Activated B cell treated with CpG ODN at 0.5 μM for 24 hours (primary cell): ENCODE measurements around the gene EMC8. TPM values are rescaled to one million over a fixed set of nuclear protein-coding genes. Genes with fewer than 3 reads are reported as not detected.

ENCODE experiments used
- ATAC-seq: fragments of 200-7000 bp; cut with Tn5 transposase; one replicate; pipeline ENCODE4 v1.10.0; 2021; ENCODE audit warnings: low read depth, mild to moderate bottlenecking, moderate library complexity
- CTCF ChIA-PET: fragments of 350-600 bp; sonication (Branson Sonifier 250); formaldehyde crosslinking; loops from one replicate; lab custom pipeline; 2021; ENCODE audit warnings: antibody characterized with exemption; lab: Charles Lee
- POLR2A ChIA-PET: fragments of 350-600 bp; sonication (Branson Sonifier 250); formaldehyde crosslinking; loops from one replicate; lab custom pipeline; 2021; ENCODE audit warnings: antibody characterized with exemption; lab: Charles Lee
- DNase-seq: peaks from one replicate; pipeline ENCODE4 v3.0.0; 2022
- H3K27ac Mint-ChIP-seq: one replicate; pipeline ENCODE4 v1.8.0; 2020; ENCODE audit warnings: mixed read lengths
- H3K27me3 Mint-ChIP-seq: one replicate; pipeline ENCODE4 v1.8.0; 2021; ENCODE audit warnings: mixed read lengths
- H3K36me3 Mint-ChIP-seq: one replicate; pipeline ENCODE4 v1.8.0; 2021; ENCODE audit warnings: low read depth, mixed read lengths
- H3K4me1 Mint-ChIP-seq: one replicate; pipeline ENCODE4 v1.8.0; 2021; ENCODE audit warnings: mixed read lengths
- H3K4me3 Mint-ChIP-seq: one replicate; pipeline ENCODE4 v1.8.0; 2020; ENCODE audit warnings: mild to moderate bottlenecking, mixed read lengths
- H3K9me3 Mint-ChIP-seq: one replicate; pipeline ENCODE4 v1.8.0; 2020; ENCODE audit warnings: mixed read lengths
- intact Hi-C: fragments of 100-400 bp; cut with micrococcal nuclease; formaldehyde crosslinking; loops from one replicate; pipeline ENCODE4 v1.15.1; 2024
- total RNA-seq: library from RNA; stranded (reverse); gene quantifications from 2 replicates; pipeline ENCODE4 v1.2.3, GENCODE V29; 2022
- TF ChIP-seq, protein P1 (sequence below): fragments of 200-600 bp; IDR thresholded peaks from one replicate; pipeline ENCODE4 v1.8.0; 2022; ENCODE audit warnings: antibody characterized with exemption, mild to moderate bottlenecking

Gene EMC8
- total RNA-seq, 1 donor from 2014 or later = 27.8 TPM

DNA sequence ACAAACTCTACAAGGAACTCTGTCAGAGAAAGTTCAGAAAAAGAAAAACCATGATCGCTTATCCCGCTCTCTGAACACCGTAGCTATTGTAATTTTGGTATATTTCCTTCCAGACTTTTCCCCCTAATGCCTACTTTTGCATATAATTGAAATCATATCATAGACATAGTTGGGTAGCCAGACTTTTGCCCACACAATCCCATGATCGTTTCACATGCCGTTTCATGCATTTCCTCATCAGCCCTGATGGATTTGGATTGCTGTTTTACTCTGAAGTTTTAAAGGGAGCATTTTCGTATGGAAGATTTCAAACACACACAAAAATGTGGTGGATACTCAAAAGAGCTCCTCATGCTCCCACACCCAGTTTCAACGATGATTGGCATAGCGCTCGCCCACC is 31.5 kb upstream of the EMC8 start:
- Mint-ChIP-seq H3K27me3 (no peaks in the 10 kb centered on the region), H3K27ac (peak overlapping the region; percentile 38), H3K9me3 (peaks cover 4% of the 10 kb centered on the region), H3K4me1 (peaks cover 57% of the 10 kb centered on the region), H3K36me3 (no peaks in the 10 kb centered on the region), H3K4me3 (no peak overlapping the region)
- POLR2A ChIA-PET = interaction anchor here (1.5 to 6.7 kb wide), 3 partner anchors 70 to 105 kb away, joined by 5 to 66 read pairs (median 7); partner anchors contain the start of gene IRF8
- CTCF ChIA-PET = interaction anchor here (1.4 to 4.4 kb wide), 5 partner anchors 10 to 160 kb away, joined by 3 to 49 read pairs (median 6); no protein-coding TSS in a partner anchor
- TF ChIP-seq, protein P1, sequence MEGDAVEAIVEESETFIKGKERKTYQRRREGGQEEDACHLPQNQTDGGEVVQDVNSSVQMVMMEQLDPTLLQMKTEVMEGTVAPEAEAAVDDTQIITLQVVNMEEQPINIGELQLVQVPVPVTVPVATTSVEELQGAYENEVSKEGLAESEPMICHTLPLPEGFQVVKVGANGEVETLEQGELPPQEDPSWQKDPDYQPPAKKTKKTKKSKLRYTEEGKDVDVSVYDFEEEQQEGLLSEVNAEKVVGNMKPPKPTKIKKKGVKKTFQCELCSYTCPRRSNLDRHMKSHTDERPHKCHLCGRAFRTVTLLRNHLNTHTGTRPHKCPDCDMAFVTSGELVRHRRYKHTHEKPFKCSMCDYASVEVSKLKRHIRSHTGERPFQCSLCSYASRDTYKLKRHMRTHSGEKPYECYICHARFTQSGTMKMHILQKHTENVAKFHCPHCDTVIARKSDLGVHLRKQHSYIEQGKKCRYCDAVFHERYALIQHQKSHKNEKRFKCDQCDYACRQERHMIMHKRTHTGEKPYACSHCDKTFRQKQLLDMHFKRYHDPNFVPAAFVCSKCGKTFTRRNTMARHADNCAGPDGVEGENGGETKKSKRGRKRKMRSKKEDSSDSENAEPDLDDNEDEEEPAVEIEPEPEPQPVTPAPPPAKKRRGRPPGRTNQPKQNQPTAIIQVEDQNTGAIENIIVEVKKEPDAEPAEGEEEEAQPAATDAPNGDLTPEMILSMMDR = no peak
- no peak for ATAC-seq
- intact Hi-C loops = no loop called here
- no peak for DNase-seq

DNA sequence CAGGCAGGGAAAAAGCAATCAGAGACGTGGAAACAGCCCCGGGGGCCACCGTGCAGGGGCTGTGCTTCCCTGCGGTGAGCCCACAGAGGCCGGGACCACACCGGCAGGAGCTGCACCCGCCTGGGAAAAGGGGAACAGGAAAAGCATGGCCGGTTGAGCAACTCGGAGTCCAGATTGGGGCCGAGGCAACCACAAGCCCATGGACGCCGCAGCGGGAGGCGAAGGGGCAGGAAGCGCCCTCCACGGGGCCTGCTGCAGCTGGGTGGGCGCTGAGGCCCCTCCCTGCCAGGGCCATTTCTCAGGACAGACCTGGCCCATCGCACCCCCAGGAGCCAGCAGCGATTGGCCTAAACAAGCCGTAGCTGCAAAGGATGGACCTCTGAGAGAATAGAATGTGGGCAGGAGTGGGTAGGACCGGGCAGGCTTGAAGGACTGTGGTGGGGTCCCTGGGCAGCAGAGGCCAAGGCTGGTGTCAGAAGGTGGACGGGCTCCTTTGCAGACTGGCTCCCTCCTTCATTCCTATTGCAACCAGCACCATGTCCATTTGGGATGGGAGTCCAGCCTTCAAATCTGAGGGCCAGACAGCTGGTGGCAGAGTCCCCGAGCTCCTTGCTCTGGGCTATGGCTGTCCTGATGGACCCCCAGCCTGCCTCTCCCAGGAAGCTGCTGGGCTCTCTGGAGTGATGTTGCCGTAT is 30.6 kb upstream of the EMC8 start:
- POLR2A ChIA-PET = interaction anchor here (0.5 to 6.7 kb wide), 7 partner anchors 14 to 162 kb away, joined by 3 to 66 read pairs (median 4); partner anchors contain the start of gene IRF8
- Mint-ChIP-seq H3K36me3 (no peaks in the 10 kb centered on the region), H3K4me3 (peak overlapping the region; percentile 67), H3K27ac (peak overlapping the region; percentile 88), H3K4me1 (peaks cover 57% of the 10 kb centered on the region), H3K9me3 (peaks cover 4% of the 10 kb centered on the region), H3K27me3 (no peaks in the 10 kb centered on the region)
- TF ChIP-seq, protein P1 = no peak
- ATAC-seq (no peak), DNase-seq (no peak)
- intact Hi-C loops = no loop called here
- CTCF ChIA-PET = interaction anchor here (1.0 to 4.4 kb wide), 5 partner anchors 9 to 186 kb away, joined by 3 to 49 read pairs (median 5); no protein-coding TSS in a partner anchor

DNA sequence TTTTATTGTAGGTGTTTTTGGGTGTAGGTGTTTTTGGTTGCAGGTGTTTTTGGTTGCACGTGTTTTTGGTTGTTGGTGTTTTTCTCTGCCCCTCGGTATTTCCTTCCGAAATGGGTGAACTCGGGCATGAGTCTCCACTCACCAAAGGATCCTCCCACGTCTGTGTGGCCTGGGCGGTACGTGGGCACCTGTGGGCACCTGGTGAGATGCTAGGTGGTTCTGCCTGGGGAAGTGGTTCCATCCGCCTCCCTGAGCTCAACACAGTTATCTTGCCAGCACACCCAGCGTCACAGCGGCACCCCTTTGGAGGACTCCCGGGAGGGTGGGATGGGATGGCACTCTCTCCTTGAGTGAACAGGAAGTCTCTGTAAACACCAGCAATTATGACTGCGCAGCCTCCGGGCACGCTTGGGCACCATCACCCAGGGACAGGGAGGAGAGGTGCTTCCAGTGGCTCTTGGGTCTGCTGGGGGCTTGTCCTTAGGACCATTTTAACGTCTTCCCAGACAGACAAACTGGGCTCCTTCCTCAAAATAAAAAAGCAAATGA is 29.9 kb upstream of the EMC8 start:
- ChIA-PET CTCF (interaction anchor here (1.0 to 4.4 kb wide), 3 partner anchors 8 to 187 kb away, joined by 3 to 49 read pairs (median 18); no protein-coding TSS in a partner anchor), POLR2A (interaction anchor here (0.6 to 6.7 kb wide), 8 partner anchors 15 to 179 kb away, joined by 3 to 66 read pairs (median 4); partner anchors contain the start of gene IRF8)
- no peaks in the 10 kb centered on the region for H3K27me3 Mint-ChIP-seq
- H3K4me1 Mint-ChIP-seq = peaks cover 61% of the 10 kb centered on the region
- peak overlapping the region; percentile 67 for H3K4me3 Mint-ChIP-seq
- peaks cover 4% of the 10 kb centered on the region for H3K9me3 Mint-ChIP-seq
- peak overlapping the region; percentile 88 for H3K27ac Mint-ChIP-seq
- DNase-seq (no peak), ATAC-seq (peak; percentile 8)
- intact Hi-C loops = no loop called here
- H3K36me3 Mint-ChIP-seq = no peaks in the 10 kb centered on the region
- TF ChIP-seq, protein P1 = no peak

DNA sequence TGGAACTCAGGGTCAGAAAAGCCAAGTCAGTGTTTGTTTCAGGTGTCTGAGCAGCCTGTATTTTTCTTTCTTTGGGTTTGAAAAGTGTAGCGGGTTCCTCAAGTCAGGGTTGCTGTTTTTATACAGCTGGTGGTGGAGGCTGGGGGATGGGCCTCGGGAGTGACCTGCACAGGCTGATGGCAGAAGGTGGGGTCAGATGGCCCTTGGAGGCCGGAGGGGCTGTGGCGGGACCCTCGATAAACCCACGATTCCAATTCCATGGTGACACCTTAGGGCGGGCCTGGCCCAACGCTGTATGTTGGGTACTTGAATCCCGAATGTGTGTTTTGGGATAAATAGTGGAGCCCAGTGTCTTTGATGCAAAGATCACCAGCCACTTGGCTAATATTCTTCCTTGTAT is 28.8 kb upstream of the EMC8 start:
- ChIA-PET POLR2A (interaction anchor here (0.6 kb wide), 1 partner anchor 100 kb away, joined by 3 read pairs; no protein-coding TSS in a partner anchor), CTCF (no interaction called here)
- Mint-ChIP-seq H3K9me3 (peaks cover 4% of the 10 kb centered on the region), H3K27me3 (no peaks in the 10 kb centered on the region), H3K4me1 (peaks cover 59% of the 10 kb centered on the region), H3K36me3 (no peaks in the 10 kb centered on the region), H3K27ac (no peak overlapping the region), H3K4me3 (no peak overlapping the region)
- intact Hi-C loops = no loop called here
- no peak for ATAC-seq
- DNase-seq = no peak
- TF ChIP-seq, protein P1 = no peak

DNA sequence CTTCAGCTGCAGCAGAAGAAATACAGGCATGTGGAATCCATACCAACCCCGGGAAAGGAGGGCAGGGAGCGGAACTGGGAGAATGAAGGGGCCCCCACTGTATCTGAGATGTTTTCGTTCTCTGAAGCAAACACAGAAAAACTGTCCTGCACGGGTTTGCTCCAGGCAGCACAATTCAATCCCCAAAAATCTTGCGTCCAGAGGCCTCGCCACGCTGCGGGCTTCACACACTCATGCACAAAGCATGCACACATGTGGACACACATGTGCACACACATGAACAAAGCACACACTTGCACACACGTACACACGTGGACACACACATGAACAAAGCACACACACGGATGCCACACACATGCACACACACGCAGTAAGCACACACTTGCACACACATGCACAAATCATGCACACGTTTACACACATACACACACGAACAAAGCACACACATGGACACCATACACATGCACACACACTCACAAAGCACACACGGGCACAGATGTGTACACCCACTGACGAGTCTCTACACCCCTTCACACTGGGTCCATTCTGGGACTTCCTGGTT is 27.4 kb upstream of the EMC8 start:
- Mint-ChIP-seq H3K27ac (peak overlapping the region; percentile 15), H3K9me3 (peaks cover 4% of the 10 kb centered on the region), H3K27me3 (no peaks in the 10 kb centered on the region), H3K4me3 (no peak overlapping the region), H3K36me3 (no peaks in the 10 kb centered on the region), H3K4me1 (peaks cover 48% of the 10 kb centered on the region)
- ChIA-PET CTCF (interaction anchor here (9.0 kb wide), 1 partner anchor 160 kb away, joined by 296 read pairs; no protein-coding TSS in a partner anchor), POLR2A (no interaction called here)
- TF ChIP-seq, protein P1 = no peak
- no peak for DNase-seq
- ATAC-seq = no peak
- intact Hi-C loops = no loop called here
